ENCODE data around the gene HOXB6.

The HOXB6 gene

DNA sequence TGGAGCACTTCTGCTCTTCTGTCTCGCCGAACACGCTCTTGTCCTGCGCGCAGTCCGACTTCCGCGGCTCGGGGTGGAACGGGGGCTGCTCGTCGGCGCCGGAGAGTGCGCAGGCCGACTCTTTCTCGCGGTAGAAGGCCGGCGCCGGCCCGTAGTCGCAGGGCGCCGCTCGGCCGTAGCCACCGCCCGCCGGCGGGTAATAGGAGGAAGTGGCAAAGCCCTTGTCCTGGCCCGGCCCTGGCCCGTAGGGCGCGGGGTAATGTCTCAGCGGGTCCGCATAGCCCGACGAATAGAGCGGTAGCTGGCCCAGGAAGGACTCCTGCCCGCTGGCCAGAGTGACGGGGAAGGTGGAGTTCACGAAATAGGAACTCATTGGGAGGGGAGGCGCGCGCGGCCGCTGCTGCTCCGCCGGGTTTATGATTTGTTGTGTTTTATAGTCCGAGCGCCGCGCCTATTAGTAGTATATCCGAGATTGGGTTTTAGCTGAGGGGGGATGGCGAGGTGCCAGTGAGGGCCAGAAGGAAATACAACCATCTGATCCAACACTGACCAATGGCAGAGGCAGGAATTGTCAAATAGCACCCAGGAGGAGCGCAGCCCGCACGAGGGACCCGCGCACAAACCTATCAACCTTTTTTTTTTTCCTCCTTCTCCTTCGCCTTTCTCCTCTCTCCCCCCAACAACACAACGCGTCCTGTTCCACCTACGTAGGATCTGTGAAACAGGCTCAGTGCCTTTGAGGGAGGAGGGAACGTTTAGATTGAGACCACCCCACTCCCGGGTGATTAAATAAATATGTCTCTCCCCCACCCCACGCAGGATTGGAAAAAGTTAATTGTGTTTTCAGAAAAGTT is 6.8 kb downstream of the HOXB6 start:
- no peak for DNase-seq (ENCODE audit: extremely low spot score, insufficient read length, low read depth)
- no peak for FAIRE-seq

DNA sequence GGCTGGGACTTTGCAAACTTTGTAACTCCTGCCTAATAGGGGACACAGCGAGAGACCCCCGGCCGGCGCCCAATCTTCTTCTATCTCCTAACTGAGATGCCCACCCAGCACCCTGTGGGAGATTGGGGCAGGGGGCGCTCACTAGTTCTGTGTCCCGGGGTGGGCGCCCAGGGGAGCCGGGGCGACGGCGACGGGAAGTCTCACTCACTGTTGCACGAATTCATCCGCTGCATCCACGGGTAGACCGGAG is 7.3 kb downstream of the HOXB6 start:
- FAIRE-seq = no peak

DNA sequence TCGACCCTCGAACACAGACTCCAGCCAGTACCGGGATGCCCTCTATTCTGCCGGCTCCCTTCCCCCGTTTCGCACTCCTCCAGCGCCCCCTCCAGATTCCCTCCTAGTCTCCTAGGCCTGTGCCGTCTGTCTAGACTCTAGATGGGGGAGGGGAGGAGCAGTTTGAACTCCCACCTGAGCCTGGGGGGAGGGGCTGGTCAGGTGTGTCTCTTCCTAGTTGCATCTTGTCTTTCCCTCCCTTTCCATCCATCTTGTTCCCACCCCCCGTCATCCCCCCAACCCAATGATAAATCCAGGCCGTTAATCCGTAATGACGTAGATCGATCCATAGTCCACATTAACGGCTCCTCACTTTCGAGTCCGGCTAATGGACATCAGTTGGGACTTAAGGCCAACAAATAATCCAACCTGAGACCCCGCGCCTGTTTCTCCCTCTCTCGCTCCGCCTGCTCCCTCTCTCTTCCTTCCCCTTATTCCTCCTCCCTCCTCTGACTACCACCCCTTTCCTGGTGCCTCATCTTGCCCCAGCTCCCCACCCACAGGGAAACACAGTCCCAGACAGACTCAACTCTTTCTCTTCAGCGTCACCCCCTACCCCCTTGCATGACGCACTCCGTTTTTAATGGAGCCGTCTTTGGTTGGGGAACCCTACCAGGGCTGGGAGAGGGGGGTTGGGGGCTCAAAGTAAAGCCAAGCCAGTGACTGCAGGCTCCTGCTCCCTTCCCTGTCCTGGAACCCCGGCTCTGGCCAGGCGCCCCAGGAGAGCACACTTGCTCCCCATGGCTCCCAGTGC is 7.9 kb downstream of the HOXB6 start:
- no peak for FAIRE-seq

More for the DNA sequence above, 7.3 kb downstream of the HOXB6 start:
- DNase-seq (ENCODE audit: extremely low spot score, insufficient read length, low read depth) = no peak

DNA sequence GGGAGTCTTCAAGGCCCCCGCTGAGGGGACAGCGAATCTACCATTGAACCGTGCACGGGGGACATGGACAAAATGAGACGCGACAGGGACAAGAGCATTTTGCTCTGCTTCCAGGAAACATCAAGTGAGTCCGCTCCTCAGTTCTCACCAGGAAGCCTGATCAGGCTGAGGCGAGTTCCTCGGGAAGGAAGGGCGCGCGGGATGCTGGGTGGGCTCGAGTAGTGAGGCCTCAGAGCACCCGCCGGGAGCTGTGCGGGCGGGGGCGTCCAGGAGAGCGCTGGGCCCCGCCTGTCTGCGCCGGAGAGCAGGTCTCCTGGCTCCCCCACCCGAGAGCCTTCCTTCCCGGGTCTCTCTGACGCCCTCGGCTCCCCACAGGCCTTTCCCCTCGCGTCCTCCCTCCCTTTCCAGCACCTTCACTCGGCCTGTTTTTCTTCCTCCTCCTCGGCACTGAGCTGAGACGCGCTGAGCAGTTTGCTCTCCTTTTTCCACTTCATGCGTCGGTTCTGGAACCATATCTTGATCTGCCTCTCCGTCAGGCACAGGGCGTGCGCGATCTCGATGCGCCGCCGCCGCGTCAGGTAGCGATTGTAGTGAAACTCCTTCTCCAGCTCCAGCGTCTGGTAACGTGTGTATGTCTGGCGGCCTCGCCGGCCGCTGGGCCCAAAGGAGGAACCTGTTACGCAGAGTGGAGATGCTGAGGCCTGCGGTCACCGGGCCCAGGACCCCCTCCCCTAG is 8.6 kb downstream of the HOXB6 start:
- DNase-seq (ENCODE audit: extremely low spot score, insufficient read length, low read depth) (no peak), FAIRE-seq (peak; percentile 50)

More for the DNA sequence above, 7.9 kb downstream of the HOXB6 start:
- no peak for DNase-seq (ENCODE audit: extremely low spot score, insufficient read length, low read depth)

DNA sequence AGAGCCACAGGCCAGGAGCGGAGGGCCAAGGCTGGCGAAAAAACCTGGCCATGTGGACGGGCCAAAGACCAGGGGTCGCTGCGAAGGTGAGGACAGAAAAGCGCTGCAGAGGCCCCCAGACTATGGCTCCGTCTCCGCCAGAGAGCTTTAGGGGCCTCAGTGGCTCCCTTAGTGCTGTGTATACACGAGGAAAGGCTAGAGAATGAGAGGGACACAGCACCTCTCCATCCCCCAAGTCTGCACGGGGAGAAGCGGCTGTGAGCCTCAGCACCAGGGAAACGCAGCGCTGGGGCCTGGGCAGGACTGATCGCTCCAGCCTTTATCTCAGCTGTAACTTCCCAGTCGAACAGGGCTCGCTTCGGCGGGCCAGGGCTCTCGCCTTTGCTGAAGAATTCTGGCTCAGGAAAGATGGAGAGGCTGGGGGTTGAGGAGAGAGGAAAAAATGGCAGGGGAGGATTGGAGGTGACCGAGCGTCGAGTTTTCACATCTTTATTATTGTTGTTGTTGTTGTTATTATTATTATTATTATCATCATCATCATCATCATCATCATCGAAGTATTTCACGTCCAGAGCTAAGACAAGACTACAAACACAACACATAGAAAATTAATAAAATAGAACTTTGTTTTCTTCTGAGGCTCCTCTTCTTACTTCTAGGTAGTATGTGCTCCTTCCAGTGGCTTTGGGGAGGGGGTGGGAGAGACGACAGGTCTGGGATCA is 9.3 kb downstream of the HOXB6 start:
- DNase-seq (ENCODE audit: extremely low spot score, insufficient read length, low read depth) (no peak), FAIRE-seq (no peak)

DNA sequence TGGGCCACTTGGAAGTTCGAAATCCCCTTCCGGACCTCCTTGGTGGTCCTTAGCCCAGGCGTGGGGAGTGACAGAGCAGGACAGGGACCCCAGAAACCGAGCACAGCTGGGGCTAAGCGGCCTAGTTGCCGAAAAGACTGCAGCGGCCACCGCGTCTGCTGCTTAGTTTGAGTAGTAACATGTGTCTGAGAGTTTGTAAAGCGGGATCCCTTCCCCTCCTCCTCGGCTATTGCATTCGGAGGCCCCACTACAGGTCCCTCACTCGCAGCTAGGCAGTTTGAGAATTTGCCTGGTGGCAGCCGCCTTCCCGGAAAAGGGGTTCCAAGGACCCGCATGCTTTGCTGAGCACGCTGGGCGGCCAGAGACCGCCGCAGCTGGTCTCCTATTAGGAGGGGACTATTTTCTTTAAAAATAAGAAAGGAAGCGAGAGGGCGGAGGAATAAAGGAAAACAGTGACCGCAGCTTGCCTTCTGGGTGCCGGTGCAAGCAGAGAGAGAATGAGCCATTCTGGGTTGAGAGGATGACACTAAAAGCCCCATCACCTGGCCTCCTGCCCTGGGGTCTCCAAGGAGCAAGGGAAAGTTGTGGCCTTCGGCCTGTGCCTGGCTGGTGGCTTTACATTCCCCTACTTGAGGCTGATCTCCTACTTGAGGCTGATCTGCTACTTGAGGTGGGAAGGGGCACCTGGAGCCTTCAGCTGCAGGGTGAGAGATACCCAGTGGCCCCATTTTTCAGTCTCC is 10.1 kb downstream of the HOXB6 start:
- FAIRE-seq (no peak), DNase-seq (ENCODE audit: extremely low spot score, insufficient read length, low read depth) (no peak)

DNA sequence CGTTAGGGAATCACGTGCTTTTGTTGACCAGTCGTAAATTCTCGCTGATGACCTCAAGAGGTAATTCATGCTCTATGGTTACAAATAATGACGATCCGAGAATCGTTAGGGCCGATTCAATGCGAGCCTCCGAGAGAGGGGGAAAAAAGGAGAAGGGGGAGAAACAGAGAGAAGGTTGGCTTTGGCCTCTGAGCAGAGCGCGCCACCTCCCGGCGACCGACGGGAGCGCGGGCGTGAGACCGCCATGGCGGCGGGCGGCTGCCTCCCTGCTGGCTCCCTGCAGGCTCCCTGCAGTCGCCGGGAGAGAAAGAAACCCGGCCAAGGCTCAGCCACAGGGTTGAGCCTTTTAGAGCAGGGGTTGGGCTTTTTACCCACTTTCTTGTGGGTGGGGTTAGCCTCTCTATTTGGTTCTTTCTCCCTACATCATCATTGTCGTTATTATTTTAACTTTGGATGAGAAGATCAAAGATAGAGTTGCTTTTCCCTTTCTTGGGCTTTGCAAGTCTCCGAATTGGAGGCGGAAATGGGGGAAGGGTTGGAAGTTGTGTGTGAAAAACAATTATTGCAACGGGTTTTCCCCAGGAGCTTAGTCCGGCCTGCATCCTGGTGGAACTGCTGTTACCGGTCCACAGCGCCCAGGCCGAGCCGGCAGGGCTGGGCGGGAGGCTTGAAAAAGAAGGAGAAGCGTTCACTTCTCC is 10.8 kb downstream of the HOXB6 start:
- FAIRE-seq (peak; percentile 86), DNase-seq (ENCODE audit: extremely low spot score, insufficient read length, low read depth) (peak; percentile 81)

DNA sequence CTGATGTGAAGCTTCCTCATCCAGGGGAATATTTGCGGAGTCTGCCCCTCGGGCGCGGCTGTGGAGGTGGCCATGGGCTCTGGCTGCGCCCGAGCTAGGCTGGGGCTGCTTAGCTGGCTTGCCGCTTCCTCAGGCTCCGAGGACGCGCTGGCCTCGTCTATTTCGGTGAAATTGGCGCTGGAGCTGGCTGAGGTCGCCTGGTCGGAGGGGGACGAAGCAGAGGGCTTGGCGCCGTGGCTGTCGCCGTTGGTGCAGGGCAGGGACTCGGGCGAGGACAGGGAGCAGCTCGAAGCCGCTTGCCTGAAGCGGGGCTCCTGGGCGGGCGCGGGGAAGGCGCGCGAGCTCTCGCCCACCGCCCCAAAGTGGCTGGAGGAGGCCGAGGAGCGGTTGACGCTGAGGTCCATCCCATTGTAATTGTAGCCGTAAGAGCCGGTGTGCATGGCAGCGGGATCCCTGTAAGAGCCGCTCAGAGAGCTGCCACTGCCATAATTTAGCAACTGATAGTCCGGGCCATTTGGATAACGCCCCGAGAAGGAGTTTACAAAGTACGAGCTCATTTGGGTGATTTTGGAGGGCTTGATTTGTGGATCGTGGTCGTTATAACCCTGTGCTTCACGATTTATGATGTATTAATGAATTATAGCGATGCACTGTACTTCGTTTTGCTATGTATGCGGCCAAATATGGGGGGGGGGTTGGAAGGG is 11.5 kb downstream of the HOXB6 start, which contains the start of gene HOXB5:
Gene HOXB5, minus strand, starts transcription at position 654 of the 704 bp plus-strand sequence. Its CDS starts 97 bp downstream, at position 557.
- FAIRE-seq = no peak
- no peak for DNase-seq (ENCODE audit: extremely low spot score, insufficient read length, low read depth)

DNA sequence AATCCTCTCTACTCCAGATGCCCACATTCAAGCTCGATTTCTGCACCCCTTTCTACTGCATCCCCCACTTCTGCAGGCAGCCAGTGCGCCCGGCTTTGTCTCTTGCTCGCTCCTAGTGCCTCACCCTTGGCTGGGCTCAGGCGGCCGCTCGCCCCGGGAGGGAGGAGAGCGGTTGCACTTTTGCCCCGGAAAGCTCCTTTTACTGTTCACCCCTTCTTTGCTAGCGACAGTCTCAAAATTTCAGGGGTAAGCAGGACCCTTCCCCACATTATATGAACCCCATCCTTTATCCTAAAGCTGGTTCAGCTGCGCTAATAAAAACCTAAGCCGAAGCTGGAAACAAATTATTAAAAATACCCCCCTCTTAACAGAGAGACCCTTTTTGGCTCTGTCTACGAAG is 12.2 kb downstream of the HOXB6 start:
- FAIRE-seq = no peak
- DNase-seq (ENCODE audit: extremely low spot score, insufficient read length, low read depth) = no peak

DNA sequence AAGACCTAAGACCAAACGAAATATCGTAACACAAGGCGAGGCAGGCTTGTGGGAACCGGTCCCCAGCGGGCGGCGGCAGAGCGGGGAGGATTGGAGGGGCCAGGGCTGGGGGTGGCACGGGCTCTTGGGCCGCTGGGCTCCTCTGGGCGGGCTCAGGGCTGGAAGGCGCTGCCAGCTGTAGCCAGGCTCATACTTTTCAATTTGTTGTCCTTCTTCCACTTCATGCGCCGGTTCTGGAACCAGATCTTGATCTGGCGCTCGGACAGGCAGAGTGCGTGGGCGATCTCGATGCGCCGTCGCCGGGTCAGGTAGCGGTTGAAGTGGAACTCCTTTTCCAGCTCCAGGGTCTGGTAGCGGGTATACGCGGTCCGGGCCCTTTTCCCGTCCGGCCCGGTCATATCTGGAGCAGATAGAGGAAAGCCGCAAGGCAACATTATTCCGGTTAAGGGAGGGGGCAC is 12.7 kb downstream of the HOXB6 start:
- FAIRE-seq = no peak
- no peak for DNase-seq (ENCODE audit: extremely low spot score, insufficient read length, low read depth)

DNA sequence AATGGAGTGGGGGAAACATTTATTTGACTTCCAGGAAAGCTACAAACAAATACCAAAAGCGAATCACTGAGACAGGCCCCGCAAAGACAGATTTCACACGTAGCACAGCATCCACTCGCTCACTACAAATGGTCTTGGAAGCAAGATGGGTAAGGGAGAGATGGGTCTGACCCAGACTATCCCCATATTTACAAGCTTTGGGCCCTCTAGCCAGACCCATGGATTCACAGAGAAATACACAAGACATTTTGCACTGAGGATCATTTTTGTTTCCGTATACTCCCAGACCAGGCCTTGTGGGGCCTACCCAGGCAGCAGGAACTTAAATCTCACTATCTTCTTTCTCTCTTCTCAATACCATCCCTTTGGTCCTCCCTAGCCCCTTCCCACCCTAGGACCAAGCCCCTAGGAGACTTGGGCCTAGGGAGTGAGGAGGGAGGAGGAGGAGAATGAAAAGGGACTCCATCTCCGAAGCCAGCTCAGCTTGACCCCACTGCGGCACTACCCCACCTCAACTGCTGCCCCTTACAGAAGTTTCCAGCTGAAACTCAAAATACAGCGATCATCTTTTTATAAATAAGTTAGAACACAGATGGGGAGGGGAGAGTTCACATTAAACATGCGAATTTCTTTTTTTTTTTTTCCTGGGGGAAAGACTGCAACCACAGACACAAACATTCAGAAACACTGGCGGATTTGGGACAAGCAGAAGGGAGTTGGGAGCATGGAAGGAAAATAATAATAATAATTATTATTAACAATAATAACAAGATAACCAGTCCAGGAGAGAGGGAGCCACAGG is 13.3 kb downstream of the HOXB6 start:
- FAIRE-seq = no peak
- DNase-seq (ENCODE audit: extremely low spot score, insufficient read length, low read depth) = no peak

DNA sequence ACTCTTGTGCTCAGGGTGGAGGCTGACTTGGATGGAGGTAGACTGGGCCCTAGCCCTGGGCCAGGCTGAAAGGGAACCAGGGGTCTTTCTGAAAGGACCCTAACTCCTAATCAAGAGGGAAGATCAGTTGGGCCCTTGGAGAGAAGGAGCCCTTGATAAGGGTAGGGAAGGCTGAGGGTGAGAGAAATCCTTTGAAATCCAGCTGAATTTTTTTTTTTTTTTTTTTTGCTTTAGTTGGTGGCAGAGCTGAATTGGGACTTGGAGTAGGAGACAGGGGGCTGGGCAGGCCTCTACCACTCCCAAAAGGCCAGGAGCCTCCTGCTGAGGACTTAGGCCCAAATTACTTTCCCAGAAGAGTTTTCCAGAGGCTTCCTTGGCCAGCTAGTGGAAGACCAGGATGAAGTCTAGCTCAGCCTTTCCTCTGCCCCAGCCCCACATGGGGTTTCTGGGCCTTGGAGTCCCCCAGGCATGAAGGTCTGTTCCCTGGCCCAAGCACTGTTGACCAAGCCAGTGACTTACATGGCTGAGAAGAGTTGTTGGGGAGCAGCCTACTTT is 14.1 kb downstream of the HOXB6 start:
- DNase-seq (ENCODE audit: extremely low spot score, insufficient read length, low read depth) (no peak), FAIRE-seq (no peak)

DNA sequence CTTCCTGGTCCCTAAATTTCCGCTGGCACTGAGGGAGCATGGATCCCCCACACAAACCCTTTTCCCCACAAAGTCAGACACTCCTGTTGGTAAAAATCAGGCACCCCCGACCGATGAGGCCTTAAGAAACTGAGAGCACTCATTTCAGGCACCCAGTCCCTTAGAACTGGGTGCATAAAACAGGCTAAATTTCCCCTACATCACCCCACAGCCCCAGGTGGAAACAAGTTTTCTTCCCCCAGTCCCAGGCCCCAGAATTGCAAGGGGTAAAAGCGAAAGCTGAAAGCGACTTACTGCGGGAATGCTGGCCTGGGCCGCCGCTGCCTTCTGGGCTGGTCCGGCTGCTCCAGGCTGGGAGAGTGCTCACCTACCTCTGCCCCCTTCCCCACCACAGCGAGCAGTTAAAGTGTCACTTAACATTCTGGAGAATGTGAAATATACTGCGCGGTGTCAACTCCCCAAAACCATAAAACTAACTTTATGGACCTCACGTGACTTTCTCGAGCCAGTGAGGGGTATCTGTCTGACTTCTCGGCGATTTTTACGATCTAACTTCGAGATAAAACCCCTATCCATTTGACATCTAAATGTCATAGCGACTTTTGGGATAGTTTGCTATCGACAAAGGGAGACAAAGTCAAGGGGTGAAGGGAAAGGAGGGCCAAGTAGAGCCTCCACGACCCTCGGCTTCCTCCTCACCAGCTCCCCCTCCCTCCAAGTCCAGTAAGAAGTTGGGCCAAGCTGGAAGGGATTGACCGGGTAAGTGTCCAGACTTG is 14.8 kb downstream of the HOXB6 start, which contains the start of gene HOXB3:
Gene HOXB3, minus strand, starts transcription at position 411 of the 776 bp plus-strand sequence. CDS start 37,767 bp downstream, outside the sequence.
- DNase-seq (ENCODE audit: extremely low spot score, insufficient read length, low read depth) (no peak), FAIRE-seq (no peak)

DNA sequence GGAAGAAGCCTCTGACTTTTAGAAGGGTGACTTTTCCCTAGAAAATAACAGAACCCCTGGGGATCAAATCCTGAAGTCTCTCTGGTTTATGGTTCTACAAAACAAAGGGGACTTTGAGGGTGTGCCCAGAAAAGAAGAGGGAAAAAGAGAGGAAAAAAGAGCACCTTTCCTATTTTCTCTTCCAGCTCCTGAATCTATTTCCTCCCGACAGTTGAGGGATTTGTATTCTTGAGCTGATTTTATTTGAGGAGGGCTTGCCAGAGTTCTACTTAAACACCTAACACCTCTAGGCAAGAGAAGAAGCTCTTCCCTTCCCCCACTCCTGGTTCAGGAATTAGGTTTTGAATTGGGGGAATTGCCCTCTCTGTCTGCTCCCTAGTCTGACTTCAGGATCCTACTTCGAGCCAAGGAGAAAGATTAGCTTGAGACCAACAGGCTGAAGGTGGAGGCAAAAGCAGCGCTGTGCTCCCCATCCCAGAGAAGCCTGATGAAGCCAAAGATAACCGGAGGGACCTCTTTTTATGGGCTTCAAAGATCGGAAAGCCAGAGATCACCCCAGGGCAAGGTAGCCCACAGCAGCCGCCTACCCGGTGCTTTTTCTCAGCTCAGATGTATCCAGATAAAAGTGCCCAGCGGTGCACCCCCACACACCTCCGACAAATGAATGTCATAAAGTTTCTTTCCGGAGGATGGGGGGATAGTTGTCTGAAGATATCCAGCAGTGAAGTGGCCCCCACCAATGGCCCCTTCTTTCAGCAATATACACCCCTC is 15.5 kb downstream of the HOXB6 start:
- DNase-seq (ENCODE audit: extremely low spot score, insufficient read length, low read depth) (no peak), FAIRE-seq (no peak)

DNA sequence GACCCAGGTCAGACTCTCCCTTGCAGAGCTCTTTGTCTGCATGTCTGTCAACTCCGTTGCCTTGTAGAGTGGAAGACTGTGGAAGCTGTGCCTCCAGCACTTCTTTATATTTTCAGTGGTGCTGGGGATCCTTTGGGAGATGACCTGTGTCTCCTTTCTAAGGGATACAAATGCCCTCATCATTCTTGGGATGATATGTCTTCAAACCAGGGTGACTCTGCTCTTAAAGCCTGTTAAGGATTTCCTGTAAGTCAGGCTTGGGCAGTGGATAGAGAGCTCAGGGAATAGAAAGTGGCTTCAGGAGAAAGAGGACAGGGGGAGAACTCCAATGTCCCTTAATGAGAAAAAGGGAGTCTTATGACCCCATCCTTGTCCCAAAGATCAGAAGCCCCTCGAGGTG is 16.3 kb downstream of the HOXB6 start:
- FAIRE-seq = no peak

DNA sequence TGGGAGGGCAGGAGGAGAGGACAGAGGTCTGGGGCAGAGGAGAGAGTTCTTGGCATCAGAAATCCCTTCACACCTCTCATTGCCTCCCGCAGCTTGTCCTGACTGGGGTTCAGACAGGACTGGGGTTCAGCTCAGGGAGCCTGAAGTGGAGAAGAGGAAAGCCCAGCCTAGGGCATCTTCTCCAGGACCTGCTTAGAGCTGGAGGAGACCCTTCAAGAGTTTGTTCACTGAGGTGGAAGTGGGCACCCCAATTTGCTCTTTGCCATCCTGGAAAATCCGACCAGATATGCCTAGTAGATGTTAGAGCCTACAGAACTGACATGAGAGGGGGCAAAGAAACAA is 16.7 kb downstream of the HOXB6 start:
- DNase-seq (ENCODE audit: extremely low spot score, insufficient read length, low read depth) = no peak
- FAIRE-seq = no peak

More for the DNA sequence above, 16.3 kb downstream of the HOXB6 start:
- DNase-seq (ENCODE audit: extremely low spot score, insufficient read length, low read depth) = no peak
